GM10266 (cell line): ENCODE results near the gene CHST11.

Experiments
- DNase-seq: peaks from one replicate; pipeline ENCODE4 v3.0.0; 2012; ENCODE audit errors: extremely low spot score
- TF ChIP-seq, protein P1 (sequence below): IDR thresholded peaks from 2 replicates; pipeline ENCODE4 v1.5.1; 2012; ENCODE audit warnings: mild to moderate bottlenecking, low read depth; ENCODE audit not compliant: control insufficient read depth, insufficient read depth; ENCODE audit errors: missing control alignments

CHST11 gene

DNA sequence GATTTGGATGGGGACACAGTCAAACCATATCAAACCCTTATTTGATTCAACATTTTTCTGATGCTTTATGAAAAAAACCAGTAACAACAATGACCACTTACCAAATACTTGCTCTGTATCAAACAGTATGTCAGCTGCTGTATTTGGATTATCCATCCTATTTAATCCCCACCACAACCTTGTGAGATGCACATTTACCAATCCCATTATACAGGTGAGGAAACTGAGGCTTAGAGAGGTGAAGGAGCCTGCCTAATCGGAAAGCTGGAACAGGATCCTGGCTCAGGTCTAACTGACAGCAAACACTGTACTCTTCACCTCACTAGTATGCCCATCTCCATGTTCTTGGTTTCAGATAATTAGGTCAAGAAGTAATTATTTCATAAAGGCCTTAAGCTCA, 13.8 kb downstream of the CHST11 start:
- TF ChIP-seq, protein P1, sequence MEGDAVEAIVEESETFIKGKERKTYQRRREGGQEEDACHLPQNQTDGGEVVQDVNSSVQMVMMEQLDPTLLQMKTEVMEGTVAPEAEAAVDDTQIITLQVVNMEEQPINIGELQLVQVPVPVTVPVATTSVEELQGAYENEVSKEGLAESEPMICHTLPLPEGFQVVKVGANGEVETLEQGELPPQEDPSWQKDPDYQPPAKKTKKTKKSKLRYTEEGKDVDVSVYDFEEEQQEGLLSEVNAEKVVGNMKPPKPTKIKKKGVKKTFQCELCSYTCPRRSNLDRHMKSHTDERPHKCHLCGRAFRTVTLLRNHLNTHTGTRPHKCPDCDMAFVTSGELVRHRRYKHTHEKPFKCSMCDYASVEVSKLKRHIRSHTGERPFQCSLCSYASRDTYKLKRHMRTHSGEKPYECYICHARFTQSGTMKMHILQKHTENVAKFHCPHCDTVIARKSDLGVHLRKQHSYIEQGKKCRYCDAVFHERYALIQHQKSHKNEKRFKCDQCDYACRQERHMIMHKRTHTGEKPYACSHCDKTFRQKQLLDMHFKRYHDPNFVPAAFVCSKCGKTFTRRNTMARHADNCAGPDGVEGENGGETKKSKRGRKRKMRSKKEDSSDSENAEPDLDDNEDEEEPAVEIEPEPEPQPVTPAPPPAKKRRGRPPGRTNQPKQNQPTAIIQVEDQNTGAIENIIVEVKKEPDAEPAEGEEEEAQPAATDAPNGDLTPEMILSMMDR = no peak
- DNase-seq = no peak

DNA sequence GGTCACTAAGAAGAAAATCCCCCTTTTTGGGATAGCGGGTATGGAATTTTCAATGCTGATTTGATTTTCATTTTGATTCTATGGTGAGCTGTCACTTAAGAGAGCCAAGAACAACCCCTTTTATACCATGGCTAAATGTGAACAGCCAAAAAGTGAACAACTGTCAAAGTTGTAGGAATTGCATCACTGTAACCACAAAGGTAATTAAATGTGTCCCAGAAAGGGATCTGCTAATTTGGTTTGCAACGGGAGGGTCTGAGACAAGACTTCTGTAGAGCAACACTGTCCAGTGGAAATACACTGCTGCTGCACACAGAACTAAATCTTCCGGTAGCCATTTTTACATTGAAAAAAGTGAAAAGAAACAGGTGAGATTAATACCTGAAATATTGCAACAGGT, 14.6 kb downstream of the CHST11 start:
- TF ChIP-seq, protein P1 = no peak
- DNase-seq = no peak

DNA sequence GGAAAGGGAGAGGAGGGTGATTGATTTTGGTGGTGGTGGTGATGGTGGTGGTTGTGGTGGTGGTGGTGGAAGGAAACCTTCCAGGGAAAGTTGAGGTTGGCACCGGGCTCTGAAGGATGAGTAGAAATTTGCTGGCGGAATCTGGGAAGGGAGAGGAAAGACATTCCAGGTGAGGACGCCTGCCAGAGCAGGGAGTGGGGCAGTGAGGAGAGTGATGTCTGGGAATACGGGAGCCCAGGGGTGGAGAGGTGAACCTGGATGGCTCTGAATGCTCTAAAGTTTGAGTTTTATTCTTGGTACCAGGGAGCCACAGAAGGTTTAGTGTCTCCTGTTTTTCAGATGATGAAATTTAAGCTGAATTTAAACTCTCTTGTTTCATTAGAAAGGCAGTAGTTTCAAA, 16.0 kb downstream of the CHST11 start:
- TF ChIP-seq, protein P1 = no peak
- DNase-seq = no peak

DNA sequence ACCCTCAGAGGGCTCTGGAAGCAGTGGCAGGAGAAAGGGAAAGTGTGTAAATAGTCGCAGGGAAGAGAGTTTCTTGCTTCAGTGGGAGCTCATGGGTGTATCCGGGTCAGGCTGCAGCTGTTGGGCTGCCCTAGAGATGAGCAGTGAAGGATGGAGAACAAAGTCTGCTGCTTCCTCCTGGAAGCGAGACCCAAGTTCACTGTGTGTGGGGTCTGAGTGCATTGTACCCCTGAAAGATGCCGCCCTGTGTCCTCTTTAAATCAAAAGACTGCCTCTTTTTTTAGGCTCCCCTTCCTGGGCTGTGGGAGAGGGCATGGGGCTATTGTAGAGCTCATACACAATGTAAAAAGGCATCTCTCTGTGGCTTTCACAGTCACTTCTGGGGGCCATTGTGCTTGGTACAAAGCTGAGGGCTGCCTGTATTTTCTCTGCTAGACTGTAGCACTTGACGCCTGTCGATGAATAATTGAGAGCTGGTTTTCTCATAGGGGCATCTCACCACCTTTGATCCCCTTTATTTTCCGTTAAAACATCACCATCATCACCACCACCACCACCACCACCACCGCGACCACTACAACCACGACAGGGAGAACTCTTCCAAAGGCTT, 16.7 kb downstream of the CHST11 start:
- TF ChIP-seq, protein P1 = no peak
- peak; percentile 33 for DNase-seq

DNA sequence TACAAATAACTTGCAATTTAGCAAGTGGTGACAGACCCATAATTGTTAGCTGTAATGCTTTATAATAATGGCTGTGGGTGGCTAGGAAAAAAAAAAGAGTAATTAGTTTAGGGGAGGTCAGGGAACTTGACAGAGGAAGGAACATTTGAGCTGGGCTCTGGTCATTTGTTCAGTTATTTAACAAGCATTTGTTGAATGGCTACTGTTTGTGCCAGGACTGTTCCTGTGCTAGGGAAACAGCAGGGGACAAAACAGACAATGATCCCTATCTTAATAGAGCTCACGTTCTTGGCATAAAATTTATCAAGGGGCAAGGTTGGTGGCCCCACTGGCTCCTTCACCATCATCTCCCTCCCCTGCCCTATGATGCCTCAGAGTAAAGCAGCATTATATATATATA, 18.5 kb downstream of the CHST11 start:
- no peak for DNase-seq
- TF ChIP-seq, protein P1 = no peak

DNA sequence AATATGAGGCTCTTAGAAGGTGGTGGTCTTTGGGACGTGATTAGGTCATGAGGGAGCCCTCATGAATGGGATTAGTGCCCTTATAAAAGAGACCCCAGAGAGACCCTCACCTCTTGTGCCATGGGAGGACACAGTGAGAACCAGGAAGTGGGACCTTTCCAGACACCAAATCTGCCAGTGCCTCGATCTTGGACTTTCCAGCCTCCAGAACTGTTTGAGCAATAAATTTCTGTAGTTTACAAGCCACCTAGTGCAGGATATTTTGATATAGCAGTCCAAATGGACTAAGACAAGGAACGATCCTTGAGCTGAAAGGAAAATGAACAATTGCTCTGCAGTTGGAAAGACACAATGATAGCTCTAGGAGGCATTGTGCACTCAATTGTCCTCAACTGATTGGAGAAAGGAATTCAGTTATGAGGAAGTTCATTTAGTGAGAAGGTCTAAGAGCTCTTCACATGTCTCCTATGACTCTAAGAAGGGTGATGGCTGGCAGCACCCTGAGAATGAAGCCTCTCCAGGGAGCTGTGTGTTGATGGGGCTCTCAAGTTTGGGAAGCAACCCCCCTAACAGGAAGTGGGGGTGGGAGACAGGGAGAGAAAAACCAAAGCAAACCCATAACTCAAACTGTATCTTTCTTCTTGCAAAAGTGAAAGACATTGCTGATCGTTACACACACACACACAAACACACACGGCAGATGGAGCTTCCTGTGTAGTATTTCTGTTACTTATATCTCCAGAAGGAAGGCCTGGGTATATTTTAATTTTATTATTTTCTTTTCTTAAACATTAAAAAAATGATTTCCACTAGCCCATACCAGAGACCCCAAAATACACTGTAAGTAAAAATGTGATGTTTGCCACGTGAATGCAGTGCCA, 21.0 kb downstream of the CHST11 start:
- TF ChIP-seq, protein P1 = no peak
- no peak for DNase-seq
